Measurements from ENCODE around the gene MYH7.
"Not testable (repeated sequence)": the region's sequence is repeated elsewhere in the genome, so short reads cannot be mapped to it uniquely, and the experiment has no call there.

MYH7 gene

GRCh38 chr14:23430016-23430722, 5.3 kb downstream of the MYH7 start:
- no peak for DNase-seq (ENCODE audit: low read depth in 3 of 3)

GRCh38 chr14:23428686-23429495, 6.6 kb downstream of the MYH7 start:
- no peak for DNase-seq (ENCODE audit: low read depth in 3 of 3)

DNA sequence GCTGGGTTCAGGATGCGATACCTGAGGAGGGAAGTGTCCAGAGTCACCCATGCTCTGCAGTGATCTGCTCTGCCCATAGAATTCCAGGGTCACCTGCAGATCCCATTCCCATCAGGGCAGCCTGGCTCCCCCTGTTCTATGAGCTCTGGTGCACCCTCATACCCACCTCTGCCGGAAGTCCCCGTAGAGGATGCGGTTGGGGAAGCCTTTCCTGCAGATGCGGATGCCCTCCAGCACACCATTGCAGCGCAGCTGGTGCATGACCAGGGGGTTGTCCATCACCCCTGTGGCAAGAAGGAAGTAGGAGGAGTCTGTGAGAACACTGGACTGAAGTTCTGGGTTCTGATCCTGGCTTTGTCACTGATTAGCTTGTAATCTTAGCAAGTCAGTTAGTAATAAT, 9.7 kb downstream of the MYH7 start:
- DNase-seq (ENCODE audit: low read depth in 3 of 3): not testable (repeated sequence)

GRCh38 chr14:23425169-23425568, 10.3 kb downstream of the MYH7 start:
- no peak for DNase-seq (ENCODE audit: low read depth in 3 of 3)

GRCh38 chr14:23423657-23424056, 11.8 kb downstream of the MYH7 start:
- DNase-seq (ENCODE audit: low read depth in 3 of 3): no peak

DNA sequence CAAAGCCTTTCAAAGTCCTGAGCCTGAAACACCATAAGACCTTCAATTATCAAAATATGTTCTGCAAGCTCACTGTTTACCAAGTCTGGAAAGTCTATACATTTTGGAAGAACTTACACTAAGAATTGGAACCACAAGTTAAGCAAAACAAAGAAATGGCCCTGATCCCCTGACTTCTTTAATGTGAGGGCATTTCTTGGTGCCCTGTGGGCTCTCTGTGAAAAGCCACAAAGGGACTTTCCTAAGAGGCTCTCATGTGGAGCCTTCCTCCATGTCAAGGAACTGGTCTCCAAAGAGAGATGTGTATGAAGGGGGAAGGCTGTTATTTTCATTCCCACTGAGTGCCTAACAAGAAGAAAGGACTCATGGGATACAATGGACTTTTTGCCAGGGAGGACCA, 13.9 kb downstream of the MYH7 start:
- DNase-seq (ENCODE audit: low read depth in 3 of 3): no peak

DNA sequence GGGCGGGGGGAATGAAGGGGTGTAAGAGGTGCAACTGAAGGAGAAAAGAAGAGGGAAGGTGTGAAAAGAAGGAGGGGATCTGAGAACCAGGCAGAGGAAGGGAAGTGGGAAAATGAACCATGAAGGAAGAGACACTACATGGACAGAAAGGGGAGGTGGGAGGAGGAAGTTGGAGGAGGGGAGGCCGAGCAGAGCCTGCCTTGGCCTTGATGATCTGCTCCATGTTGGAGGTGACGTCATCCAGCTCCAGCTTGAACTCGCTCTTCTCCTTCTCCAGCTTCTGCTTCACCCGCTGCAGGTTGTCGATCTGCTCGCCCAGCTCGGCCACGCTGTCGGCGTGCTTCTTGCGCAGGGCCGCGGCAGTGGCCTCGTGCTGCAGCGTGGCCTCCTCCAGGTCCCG, 15.8 kb downstream of the MYH7 start:
- DNase-seq (ENCODE audit: low read depth in 3 of 3): not testable (repeated sequence)

DNA sequence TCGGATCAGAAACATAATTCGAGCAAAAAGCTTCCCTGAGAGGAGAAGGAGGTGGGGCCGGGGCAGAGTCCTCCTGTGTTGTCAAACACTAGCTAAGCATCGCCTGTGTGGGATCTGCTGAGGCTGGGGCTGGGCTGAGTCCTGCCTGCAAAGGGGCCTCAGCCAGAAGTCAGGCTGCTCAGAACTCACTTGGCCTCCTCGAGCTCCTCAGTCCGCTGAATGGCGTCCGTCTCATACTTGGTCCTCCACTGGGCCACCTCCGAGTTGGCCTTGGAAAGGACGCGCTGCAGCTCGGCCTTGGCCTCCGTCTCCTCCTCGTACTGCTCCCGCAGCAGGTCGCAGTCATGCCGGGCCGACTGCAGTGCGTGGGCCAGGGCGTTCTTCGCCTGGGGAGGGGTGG, 17.4 kb downstream of the MYH7 start:
- DNase-seq (ENCODE audit: low read depth in 3 of 3): no peak

- not testable (repeated sequence) for DNase-seq (ENCODE audit: low read depth in 3 of 3)
These were observed 18.2 kb downstream of the MYH7 start for GRCh38 chr14:23417269-23417668.

DNA sequence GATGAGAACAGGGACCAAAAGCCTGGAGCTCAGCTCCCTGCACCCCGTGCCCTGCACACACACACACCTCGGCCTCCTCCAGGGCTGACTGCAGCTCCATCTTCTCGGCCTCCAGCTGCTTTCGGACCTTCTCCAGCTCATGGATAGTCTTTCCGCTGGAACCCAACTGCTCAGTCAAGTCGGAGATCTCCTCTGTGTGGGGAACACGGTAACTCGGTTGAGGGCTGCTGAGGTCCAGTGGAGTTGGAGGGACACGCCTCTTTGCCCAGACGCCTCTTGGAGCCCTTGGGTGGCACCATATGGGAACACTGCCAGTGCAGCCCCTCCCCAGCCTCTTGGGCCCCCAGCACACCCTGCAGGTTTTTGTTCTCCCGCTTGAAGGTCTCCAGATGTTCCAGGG, 18.7 kb downstream of the MYH7 start:
- no peak for DNase-seq (ENCODE audit: low read depth in 3 of 3)

- no peak for DNase-seq (ENCODE audit: low read depth in 3 of 3)
These were observed 19.4 kb downstream of the MYH7 start for GRCh38 chr14:23415821-23416778.

- DNase-seq (ENCODE audit: low read depth in 3 of 3): no peak
These were observed 20.3 kb downstream of the MYH7 start for GRCh38 chr14:23414906-23415820.

- no peak for DNase-seq (ENCODE audit: low read depth in 3 of 3)
These were observed 21.2 kb downstream of the MYH7 start for GRCh38 chr14:23414254-23414653.

DNA sequence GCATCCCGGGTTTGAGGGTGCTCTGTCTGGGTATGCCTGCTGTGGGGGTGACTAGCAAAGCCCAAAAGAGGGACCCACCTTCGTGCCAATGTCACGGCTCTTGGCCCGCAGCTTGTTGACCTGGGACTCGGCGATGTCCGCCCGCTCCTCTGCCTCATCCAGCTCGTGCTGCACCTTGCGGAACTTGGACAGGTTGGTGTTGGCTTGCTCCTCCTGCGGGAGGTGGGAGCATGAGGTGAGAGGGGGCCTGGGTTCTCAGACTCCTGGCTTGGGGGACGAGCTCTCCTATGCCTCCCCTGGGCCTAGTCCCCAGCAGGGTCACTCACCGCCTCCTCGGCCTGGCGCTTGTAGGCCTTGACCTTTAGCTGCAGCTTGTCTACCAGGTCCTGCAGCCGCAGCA, 21.8 kb downstream of the MYH7 start:
- no peak for DNase-seq (ENCODE audit: low read depth in 3 of 3)

DNA sequence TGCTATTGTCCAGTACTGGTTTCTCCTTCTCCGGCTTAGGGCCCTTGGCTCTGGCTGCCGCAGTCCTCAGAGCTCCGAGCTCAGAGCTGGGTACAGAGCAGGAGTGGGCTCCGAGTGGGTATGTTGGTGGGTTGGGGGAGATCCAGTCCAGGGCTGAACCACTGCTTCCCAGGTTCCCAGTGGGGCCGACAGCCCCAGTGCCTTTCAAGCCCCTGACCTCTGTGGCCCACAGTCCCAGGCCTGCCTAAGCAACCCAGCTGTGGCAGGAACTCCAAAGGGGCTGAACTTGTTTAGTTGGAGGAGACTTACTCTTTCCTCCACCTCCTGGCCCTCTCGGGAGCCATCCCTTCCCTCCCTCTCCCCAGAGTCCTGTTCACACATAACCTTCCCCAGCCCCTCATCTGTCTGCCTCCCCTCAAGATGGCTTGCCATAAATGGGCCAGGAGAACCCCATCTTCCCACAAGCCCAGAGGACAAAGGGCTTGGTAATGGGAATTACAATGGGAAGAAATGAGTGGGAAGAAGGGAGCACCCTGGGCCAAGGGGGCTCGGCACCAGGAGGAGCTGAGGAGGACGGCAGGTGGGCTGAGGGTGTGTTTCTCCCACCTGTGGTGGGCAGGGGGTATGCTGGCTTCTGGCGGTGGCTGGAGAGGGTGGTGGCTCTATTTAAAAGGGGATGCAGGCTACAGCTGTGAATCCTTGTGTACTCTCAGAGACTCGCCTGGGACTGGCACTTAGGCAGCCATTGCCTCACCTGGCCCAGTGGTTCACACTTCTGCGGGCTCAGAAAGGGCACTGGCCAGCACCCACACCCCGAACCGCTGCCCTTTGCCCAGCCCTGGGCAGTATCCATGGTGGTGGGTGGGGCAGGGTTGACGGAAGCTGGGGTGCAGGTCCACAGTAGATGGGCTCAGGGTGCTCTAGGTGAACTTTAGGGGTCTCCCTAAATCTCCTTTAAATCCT, 23.6 kb downstream of the MYH7 start:
- DNase-seq (ENCODE audit: low read depth in 3 of 3): no peak

- DNase-seq (ENCODE audit: low read depth in 3 of 3): no peak
These were observed 25.4 kb downstream of the MYH7 start for GRCh38 chr14:23409966-23410635.

- DNase-seq (ENCODE audit: low read depth in 3 of 3): no peak
These were observed 26.0 kb downstream of the MYH7 start for GRCh38 chr14:23409475-23409874.

GRCh38 chr14:23408307-23408630, 27.2 kb downstream of the MYH7 start:
- DNase-seq (ENCODE audit: low read depth in 3 of 3): no peak

- DNase-seq (ENCODE audit: low read depth in 3 of 3): no peak
These were observed 27.7 kb downstream of the MYH7 start, which contains the start of gene MYH6 for GRCh38 chr14:23407516-23408306. Gene MYH6 (minus strand): TSS chr14:23408273. CDS start chr14:23407223, 1,050 bp downstream.

All from stimulated activated CD4-positive, alpha-beta T cell treated with anti-CD3 and anti-CD28 coated beads, TNF-alpha, amount 100 ng/mL, for 24 hours (primary cell).